GM18526 (cell line): ENCODE data around the gene ZNF101.

Experiments used
- POLR2A ChIP-seq: IDR thresholded peaks from 3 replicates; pipeline ENCODE4 v1.6.1; 2011; ENCODE audit not compliant: insufficient read length; ENCODE audit errors: extremely low read depth

ZNF101 gene

DNA sequence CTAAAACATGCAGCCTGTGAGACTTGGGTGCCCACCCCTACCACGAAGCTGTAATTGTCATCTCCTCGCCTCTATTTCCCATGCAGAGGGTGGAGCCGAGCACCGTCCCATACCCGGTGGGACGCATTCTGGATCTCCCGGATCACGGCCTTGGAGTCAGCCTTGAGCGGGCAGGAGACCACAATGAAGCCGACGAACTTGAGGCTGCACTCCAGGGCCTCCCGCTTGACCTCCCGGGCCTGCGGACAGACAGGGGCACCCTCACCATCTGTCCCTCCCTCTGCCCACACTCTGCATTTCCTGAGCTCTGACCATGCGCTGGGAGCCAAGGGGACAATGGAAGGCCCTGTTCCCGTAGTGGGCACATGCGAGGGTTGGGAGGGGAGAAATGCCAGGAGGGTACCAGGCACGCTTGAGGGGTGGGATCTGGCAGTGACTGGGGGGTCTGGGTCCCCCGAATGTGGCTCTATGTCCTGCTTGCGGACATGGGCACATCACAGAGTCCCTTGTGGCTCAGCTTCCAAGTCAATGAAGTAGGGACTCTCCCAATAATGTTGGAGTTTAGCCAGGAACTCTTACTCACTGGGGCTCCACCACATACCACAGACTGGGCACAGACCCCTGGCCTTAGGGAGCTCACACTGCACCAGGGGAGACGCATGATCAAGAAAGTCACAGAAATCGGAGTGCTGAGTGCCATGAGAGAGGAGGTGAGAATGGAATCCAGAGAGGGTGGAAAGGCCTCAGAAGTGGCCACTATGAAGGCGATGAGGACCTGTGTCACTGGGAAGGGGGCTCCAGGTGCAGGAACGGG is 15.9 kb upstream of the ZNF101 start:
- TF ChIP-seq POLR2A = no peak

DNA sequence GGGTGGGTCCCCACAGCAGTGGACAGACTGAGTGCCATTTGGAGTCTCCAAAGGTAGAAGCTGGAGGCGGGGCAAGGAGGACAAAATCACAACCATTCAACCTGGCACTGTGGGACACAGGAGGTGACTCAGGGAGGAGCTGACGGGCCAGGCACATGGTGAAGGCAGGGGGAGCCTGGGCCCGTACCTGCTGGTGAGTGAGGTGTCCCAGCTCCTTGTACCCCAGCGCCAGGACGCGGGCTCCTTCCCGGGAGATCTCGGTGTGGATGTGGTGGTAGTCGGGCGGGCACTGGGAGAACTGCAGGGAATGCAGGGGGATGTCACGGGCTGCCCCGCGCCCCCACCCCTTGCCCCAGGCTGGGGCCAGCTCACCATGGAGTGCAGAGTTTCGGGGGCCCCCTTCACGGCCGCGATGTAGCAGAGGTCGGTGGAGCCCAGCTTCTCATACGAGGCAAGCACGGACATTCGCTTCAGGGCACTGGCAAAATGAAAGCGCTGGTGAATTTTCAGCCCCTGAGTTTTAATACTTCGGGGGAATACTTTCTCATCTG is 15.0 kb upstream of the ZNF101 start:
- no peak for TF ChIP-seq POLR2A

DNA sequence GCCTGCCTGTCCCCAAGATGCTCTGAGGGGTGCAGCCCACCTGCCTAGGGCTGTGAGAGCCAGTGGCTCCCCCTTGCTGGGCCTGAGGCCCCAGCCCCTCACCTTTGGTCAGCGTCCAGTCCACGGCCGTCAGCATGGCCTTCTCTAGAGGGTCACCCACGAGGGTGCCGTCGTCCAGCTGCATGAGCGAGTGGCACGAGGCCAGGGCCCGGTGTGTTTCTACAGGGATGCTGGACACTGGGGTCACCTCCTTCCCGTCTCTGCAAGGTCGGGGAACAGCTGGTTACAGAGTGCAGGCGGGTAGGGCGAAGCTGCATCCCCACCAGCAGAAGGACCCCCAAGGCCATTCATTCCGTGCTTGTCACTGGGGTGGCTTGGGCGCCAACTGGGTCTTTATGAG is 14.2 kb upstream of the ZNF101 start:
- TF ChIP-seq POLR2A = no peak

DNA sequence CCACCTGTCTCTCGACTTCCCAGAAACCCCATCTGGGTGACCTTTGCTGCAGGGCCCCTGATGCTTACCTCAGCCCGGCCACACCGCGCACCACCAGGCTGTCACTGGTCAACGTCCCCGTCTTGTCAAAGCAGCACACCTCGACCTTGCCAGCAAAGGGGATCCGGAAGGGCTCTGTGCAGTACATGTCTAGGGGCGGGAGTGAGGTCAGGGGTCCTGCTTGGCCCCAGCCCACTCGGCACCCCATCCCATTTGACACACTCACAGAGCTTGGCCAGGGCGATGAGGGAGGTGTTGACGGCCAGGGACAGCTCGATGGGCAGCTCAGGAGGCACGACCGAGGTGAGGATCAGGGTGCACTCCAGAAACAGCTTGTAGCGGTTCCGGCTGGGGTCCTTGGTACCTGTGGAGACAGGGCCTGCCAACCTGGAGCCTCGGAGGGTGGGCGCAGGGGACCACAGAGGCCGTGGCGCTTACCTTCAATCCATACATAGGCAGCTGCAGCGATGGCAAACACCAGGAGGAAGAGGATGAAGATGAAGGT is 13.5 kb upstream of the ZNF101 start:
- no peak for TF ChIP-seq POLR2A

DNA sequence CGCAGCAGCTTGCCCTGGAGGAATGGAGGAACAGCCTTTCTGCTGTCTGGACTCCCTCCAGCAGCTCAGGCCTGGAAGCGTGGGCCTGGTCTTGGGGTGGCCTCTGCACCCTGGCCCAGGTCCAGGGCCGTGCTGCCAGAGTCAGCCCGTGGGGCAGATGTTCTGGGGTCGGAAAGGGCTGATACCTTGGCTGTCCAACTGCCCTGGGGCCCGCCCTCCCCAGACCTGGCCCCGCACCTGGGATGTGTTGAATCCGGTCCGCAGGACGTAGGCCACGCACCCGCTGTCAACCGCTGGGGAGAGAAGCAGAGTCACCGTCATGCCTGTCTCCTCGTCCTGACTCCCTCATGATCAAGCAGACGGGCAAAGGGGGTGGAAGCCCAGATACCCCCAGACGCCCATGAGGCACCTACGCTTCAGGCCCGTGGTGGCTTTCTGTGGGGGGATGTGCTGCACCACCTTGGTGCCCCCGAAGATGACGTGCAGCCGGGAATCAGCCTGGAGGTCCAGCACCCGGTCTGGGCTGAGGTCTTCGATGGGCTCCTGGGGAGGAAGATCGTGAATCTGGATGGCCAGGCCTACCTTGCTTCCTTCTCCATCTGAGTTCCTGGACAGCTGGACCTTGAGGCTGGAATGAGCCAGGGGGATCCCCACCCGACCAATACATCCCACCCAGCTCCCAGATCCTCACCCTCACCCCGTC is 12.8 kb upstream of the ZNF101 start:
- TF ChIP-seq POLR2A = no peak

DNA sequence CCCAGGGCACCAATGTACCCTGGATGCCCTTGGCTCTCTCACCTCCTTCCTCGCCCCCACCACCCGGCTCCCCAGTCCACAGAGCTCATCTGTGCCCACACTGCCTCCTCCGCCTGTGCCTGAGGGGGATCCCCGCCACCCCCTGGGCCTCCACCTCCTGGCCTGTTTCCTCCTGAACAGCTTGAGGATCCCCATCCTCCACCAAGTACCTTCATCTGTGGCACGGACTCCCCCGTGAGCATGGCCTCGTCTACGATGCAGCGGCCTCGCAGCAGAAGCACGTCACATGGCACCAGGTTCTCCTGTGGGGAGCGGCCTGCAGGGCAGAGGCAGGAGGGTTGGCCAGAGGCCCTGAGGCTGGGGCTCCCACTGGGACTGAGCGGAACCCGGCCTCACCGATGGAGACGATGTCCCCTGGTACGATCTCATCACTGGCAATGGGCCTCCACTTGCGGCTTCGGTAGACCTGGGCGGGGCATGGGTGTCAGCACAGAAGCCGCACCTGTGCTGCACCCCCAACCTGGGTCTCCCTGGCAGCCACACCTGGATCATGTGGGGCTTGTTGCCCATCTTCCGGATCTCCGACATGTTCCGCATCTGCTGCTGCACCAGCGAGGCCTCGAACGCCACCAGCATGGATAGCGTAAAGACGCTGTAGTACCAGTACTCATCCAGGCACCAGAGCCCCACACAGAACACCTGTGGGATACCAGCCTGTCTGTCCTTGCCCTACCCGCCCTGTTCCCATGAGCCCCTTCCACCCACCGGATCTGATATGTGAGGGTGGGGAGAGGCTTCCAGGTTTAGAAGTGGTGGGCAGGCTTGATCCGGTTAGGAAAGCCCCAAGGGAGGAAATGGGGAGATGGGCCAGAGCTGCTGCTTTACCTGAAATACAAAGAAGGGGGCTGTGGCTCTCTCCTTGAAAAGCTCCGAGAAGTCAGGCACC is 11.9 kb upstream of the ZNF101 start:
- TF ChIP-seq POLR2A = no peak

DNA sequence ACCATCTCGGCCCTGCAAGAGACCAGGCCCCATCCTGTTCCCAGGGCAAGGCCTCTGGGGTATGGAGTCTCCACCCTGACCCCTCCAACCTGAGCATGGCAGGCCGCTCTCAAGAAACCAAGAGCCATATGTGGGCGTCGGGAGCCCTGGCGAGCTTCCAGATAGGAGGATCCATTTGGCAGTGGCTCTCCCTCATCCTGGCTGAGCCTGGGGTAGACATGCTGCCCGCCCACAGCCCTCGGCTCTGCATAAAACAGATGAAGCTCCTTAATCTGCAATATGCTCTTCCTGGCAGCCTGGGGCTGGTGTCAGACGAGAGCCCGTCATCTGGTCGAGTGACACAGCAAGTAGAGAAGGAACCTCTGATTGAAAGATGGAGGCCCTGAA is 11.2 kb upstream of the ZNF101 start:
- no peak for TF ChIP-seq POLR2A

DNA sequence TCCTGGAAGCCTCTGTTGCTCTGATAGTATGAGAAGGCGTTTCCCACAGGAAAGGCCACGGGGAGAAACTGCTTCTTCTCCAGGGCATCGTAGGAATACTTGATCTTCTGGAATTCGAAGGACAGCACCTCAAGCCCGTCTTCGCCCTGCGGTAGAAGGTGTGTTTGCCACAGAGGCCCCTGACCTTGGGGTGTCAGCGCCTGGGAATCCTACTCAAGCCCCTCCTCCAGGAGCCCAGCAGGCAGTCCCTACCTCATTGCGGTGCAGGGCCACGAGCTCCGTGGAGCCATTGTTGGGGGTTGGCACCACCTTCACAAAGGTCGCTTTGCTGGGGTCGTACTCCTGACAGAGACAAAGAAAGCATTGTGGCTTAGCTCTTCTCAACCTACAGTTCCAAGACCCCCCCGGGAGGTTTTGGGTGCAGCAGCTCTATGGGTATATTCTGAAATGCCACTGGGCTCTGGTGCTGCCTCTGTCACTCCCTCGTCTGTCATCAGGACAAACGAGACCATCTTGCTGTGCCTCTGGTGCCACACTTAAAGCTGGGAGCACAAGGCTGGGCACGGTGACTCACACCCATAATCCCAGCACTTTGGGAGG is 8.9 kb upstream of the ZNF101 start:
- TF ChIP-seq POLR2A = no peak

DNA sequence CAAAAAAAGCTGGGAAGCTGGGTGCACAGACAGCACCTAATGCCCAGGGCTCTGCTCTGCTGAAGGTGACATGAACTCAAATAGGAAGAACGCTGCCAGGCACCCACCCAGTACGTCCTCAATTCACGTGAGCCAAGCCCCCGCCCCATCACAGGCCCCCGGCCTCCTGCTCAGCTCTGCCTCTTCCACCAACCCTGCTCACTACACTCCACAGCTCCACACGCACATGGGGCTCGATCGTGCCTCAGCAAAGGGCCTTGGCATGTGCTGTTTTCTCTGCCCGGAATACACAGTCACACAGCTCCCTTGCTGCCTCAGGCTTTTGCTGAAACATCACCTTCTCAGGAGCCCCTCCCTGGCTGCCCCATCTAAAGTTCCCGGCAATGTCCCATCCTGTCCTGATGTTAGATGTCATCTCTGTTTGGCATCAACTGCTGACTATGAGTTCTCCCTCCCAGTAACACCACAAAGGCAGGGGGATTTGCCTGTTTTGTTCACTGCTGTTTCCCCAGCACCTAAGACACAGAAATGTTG is 7.4 kb upstream of the ZNF101 start:
- no peak for TF ChIP-seq POLR2A

DNA sequence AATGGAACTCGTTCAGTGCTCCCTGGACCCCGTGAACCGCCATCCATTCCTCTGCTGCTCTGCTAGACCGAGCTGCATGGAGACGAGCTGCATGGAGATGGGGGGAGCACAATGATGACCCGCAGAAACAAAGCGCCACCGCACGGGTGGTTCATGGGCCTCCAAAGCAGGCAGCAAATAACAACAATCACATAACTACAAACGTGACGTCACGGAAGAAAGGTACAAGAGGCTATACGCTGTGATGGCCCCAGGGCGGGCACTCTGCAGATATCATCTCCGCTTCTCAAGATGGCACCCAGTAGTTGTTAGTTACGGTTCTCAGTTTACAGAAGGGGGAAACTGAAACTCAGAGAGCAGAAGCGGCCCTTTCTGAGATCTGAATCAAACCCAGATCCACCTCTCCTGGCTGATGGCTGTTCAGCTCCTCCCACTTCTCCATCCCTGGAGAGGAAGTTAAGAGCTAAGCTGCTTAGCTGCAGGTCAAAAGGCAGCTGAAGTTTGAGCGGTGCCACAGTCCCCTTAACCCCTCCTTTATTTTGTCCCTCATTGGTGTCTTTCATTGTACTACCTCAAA is 6.9 kb upstream of the ZNF101 start:
- peak; percentile 73 for TF ChIP-seq POLR2A

DNA sequence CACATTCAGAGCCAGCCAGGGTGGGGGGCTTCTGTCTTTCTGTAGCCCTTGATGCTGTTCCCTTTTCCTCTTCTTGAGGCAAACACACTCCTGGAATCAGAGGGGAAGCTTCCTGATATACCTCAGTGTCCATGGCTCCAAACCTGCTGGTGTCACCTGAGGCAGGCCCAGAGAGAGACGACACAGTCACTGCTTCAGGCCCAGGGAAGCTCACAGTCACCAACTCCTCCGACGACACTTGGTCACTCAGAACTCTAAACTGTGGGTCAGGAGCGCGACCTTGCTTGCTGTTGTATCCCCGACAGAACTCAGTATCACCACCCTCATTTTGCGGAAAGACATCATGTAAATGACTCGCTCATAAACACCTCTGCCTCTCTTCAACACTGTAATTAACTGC is 6.3 kb upstream of the ZNF101 start:
- no peak for TF ChIP-seq POLR2A

DNA sequence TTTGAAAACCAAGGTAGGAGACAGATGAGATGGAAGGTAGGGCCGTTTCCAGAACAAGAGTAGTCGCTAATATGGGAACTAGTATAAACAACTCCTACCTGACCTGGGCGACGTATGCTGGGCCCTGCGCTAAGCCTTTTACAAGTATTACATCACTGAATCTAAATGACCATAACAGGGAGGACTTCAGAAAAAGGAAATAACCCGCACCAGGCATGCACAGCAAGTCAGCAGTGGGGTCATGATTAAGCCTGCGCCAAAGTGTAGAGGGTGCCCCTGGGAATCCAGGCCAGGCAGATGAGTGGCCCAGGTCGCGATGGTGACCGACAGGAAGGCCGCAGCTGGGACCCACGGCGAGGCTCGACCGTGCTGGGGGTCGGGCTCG is 5.8 kb upstream of the ZNF101 start:
- TF ChIP-seq POLR2A = no peak

DNA sequence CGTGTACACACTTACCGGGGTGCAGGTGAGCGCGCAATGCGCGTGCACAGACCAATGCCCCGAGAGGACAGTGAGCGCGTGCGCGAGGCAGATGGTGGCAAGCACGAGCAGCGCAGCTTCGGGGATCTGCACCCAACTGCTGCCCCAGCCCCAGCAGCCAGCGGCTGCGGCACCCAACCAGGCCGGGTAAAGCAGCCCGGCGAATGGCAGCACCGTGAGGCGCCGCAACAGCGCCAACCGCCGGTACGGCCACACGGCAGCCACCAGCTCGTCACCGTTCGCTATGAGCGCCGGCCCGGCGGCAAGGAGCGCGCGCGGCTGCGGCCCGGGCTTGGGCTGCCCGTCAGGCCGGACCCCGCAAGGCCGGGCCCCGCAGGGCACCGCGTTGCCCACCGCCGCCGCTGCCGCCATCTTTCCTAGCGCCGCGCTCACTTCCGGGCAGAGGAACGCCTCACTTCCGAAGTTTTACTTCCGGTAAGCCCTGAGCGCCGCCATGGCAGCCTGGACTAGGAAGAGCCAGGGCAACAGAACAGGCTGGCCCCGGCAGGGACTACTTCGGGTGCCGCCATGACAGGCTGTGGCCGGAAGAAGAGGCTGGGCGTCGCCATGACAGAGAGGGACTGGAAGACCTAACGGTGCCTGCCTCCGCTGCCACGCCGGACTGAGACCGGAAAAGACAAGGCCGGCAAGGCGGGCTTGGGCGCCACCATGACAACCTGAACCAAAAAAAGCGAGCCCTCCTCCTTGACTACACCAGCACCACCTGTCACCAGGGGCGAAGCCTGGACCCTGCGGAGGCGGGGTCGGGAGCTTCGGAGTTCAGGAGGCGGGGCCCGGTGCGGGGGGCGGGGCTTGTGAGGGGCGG is 5.2 kb upstream of the ZNF101 start, which contains the start of gene ATP13A1:
TSS of gene ATP13A1 (minus strand) at position 421 of the 865 bp plus-strand sequence. CDS start at position 411, 10 bp downstream.
- TF ChIP-seq POLR2A = peak; percentile 83

DNA sequence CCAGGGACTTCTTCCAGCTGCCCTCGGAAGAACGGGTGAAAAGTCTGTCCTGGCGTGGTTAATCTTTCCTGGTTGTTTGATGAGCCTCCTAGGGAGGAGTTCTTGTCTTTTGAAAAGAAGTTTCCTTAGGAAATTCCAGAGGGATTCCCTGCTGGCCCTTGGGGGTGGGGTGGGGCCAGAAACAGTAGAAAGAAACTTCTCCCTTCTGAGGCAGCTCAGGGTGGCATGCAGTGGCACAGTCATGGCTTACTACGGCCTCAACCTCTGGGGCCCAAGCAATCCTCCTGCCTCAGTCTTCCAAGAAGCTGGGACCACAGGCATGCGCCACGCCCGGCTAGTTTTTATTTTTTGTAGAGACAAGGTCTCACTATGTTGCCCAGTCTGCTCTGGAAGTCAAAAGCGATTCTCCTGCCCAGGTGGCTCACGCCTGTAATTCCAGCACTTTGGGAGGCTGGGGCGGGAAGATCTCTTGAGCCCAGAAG is 1.5 kb downstream of the ZNF101 start:
- no peak for TF ChIP-seq POLR2A
